Measurements from ENCODE around the gene SEMA4D.

The SEMA4D gene

DNA sequence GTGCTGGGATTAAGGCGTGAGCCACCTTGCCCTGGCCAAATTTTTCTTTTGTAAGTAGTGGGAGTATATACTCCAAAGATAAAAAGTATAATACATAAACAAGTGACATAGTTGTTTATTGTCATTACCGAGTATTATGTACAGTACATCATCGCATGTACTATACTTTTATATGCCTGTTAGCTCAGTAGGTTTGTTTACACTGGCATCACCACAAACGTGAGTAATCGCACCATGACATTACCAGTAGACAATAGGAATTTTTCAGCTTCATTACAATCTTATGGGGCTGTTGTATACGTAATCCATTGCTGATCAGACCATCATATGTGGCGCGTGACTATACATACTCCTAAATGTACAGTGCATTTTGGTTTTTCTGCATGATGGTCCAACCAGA lies 169.8 kb downstream of the SEMA4D start:
- TF ChIP-seq EGR1 (IDR thresholded peaks at IDR 0.05), result no peak
- no peak for TF ChIP-seq FOXM1 (IDR thresholded peaks at IDR 0.05; ENCODE audit: borderline replicate concordance, low read depth)
- no peak for TF ChIP-seq CEBPB (IDR thresholded peaks at IDR 0.05)
- no peak for TF ChIP-seq EP300 (IDR thresholded peaks at IDR 0.05; ENCODE audit: borderline replicate concordance)
- TF ChIP-seq, protein P1, sequence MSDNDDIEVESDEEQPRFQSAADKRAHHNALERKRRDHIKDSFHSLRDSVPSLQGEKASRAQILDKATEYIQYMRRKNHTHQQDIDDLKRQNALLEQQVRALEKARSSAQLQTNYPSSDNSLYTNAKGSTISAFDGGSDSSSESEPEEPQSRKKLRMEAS (IDR thresholded peaks at IDR 0.05), result no peak
- TF ChIP-seq NFIC (IDR thresholded peaks at IDR 0.05), result no peak
- TF ChIP-seq ZBTB7A (IDR thresholded peaks at IDR 0.05; ENCODE audit: low read depth), result no peak
- TF ChIP-seq, protein P2, sequence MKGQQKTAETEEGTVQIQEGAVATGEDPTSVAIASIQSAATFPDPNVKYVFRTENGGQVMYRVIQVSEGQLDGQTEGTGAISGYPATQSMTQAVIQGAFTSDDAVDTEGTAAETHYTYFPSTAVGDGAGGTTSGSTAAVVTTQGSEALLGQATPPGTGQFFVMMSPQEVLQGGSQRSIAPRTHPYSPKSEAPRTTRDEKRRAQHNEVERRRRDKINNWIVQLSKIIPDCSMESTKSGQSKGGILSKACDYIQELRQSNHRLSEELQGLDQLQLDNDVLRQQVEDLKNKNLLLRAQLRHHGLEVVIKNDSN (IDR thresholded peaks at IDR 0.05), result no peak
- no peak for TF ChIP-seq CREB1 (IDR thresholded peaks at IDR 0.05; ENCODE audit: low read depth)
- no peak for TF ChIP-seq YY1 (IDR thresholded peaks at IDR 0.05; ENCODE audit: low read depth)
- no peak for TF ChIP-seq RAD21 (IDR thresholded peaks at IDR 0.05; ENCODE audit: low read depth)

DNA sequence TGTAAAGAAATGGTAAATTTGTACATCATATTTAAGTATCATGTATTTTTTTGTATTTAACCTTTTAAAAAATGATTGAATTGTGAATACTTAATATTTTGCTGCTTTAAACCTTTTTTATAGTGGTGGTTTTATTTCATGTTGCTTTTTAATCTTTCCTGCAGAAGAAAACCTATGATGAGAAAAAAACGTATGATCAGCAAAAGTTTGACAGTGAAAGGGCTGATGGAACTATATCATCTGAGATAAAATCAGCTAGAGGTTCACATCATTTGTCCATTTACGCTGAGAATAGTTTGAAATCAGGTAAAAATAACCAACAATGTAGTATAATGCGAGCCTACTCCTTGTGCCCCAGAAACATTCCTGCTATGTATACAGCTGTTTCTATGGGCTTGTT lies 172.2 kb downstream of the SEMA4D start:
- TF ChIP-seq TAF1 (IDR thresholded peaks at IDR 0.05; ENCODE audit: low read depth) (no peak), RAD21 (IDR thresholded peaks at IDR 0.05; ENCODE audit: low read depth) (no peak)

DNA sequence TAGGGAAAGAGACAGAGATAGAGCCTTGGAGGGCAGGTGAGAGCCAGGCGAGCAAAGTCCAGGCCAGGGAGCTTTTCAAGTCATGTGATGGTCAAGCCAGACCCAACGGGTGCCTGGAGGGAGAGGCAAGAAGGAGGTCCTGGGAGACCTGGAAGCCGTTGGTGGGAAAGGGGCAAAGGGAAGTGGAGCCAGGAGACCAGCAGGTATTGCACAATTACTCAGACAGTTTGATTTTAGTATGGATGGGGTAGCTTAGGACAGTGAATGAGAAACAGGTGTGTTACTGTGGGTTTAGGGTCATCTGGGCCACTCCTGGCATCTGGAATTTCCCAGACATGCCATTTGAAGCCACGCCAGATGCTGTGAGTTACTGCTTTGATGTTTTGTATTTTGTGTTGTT lies 174.5 kb downstream of the SEMA4D start:
- TF ChIP-seq FOXM1 (IDR thresholded peaks at IDR 0.05; ENCODE audit: borderline replicate concordance, low read depth) (no peak), NFIC (IDR thresholded peaks at IDR 0.05) (no peak), TEAD4 (IDR thresholded peaks at IDR 0.05) (no peak), EP300 (IDR thresholded peaks at IDR 0.05; ENCODE audit: borderline replicate concordance) (no peak), TAF1 (IDR thresholded peaks at IDR 0.05; ENCODE audit: low read depth) (no peak), ZBTB7A (IDR thresholded peaks at IDR 0.05; ENCODE audit: low read depth) (no peak), CEBPB (IDR thresholded peaks at IDR 0.05) (no peak)
- TF ChIP-seq, protein P3, sequence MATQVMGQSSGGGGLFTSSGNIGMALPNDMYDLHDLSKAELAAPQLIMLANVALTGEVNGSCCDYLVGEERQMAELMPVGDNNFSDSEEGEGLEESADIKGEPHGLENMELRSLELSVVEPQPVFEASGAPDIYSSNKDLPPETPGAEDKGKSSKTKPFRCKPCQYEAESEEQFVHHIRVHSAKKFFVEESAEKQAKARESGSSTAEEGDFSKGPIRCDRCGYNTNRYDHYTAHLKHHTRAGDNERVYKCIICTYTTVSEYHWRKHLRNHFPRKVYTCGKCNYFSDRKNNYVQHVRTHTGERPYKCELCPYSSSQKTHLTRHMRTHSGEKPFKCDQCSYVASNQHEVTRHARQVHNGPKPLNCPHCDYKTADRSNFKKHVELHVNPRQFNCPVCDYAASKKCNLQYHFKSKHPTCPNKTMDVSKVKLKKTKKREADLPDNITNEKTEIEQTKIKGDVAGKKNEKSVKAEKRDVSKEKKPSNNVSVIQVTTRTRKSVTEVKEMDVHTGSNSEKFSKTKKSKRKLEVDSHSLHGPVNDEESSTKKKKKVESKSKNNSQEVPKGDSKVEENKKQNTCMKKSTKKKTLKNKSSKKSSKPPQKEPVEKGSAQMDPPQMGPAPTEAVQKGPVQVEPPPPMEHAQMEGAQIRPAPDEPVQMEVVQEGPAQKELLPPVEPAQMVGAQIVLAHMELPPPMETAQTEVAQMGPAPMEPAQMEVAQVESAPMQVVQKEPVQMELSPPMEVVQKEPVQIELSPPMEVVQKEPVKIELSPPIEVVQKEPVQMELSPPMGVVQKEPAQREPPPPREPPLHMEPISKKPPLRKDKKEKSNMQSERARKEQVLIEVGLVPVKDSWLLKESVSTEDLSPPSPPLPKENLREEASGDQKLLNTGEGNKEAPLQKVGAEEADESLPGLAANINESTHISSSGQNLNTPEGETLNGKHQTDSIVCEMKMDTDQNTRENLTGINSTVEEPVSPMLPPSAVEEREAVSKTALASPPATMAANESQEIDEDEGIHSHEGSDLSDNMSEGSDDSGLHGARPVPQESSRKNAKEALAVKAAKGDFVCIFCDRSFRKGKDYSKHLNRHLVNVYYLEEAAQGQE (IDR thresholded peaks at IDR 0.05; ENCODE audit: low read depth), result no peak
- TF ChIP-seq, protein P1 (IDR thresholded peaks at IDR 0.05), result no peak
- TF ChIP-seq, protein P2 (IDR thresholded peaks at IDR 0.05), result no peak

DNA sequence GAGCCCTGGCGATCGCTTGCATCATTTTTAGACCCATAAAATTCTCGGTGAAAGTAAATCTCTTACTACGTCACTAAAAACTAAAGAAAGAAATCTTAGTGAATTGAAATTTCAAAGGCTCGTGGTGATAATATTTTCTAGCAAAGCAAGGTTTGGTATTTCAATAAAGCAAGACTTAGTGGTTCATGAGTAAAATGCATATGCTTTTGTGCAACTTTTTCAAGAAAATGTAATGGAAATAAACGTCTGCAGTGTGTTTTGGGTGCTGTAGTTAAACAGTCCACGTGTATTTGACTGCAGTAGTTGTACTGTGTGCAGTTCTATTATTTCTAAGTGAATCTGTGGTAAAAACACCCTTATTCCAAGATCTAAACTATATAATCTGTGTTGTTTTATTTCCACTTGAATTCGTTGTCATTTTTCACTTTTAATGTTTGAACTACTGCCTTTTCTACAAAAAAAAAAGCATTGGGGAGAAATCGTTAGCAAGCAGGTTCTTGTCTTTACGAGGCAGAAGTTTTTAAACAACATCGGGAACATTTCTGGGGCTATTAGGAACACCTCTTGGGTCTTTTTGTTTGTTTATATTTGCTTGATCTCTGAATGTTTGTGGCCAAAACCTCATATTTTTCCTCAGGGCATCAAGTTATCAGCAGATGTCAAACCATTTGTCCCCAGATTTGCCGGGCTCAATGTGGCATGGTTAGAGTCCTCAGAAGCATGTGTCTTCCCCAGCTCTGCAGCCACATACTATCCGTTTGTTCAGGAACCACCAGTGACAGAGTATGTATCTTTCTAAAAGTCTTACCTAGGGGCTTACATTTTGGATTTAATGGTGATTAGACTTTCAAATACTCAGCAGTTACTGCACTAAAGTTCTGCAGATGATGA lies 178.7 kb downstream of the SEMA4D start:
- no peak; the same call in 1 of the 2 replicates for TF ChIP-seq FOXM1 (IDR thresholded peaks at IDR 0.05; ENCODE audit: borderline replicate concordance, low read depth)
- peak; percentile 80; the same call in 1 of the 2 replicates for TF ChIP-seq CREB1 (IDR thresholded peaks at IDR 0.05; ENCODE audit: low read depth)
- TF ChIP-seq CEBPB (IDR thresholded peaks at IDR 0.05), result peak; percentile 78; the same call in 1 of the 2 replicates

DNA sequence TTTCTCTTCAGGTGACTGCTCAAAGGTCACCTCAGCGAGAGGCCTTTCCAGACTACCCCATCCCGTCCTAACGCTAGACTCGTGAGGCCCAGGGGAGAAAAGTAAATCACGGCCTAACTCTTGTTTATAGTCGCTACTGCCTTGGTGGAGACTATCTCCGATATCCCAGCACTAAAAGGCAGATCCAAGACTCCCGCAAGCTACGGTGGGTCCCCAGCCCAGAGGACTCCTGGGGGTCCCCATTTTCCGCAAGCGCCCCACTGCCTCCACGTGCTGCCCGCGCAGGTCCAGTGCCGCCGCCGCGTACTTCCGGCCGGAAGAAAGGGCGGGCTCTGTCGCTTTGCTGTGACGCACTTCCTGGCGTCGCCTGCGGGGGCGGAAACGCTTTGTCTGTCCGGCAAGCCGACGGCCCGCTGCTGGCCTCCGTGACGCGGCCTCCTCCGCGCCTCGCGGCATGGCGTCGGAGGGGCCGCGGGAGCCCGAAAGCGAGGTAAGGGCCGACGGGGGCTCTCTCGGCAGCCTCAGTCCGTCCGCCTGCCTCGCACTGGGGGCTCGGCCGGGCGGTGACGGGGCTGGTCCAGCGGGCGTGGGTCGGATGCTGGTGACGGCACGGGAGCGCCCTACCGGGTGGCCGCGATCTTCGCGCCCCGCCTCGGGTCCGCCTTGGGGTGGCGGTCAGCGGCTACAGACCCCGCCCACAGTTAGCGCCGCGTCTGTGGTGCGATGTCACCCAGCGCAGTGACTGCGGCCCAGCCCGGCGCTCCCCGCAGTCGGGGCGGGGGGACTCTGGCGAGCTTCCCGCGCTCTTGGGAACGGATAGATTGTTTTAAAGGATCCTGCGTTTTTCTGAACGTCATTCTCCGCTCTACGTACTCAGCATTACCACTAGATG lies 179.5 kb downstream of the SEMA4D start, which contains the start of gene SECISBP2:
TSS of gene SECISBP2 (plus strand) at position 378 of the 892 bp plus-strand sequence. CDS start at position 455, 77 bp downstream.
- TF ChIP-seq FOXM1 (IDR thresholded peaks at IDR 0.05; ENCODE audit: borderline replicate concordance, low read depth) (no peak), RAD21 (IDR thresholded peaks at IDR 0.05; ENCODE audit: low read depth) (peak; percentile 56; the same call in 1 of the 2 replicates), EP300 (IDR thresholded peaks at IDR 0.05; ENCODE audit: borderline replicate concordance) (no peak), EGR1 (IDR thresholded peaks at IDR 0.05) (peak; percentile 99), CEBPB (IDR thresholded peaks at IDR 0.05) (no peak; the same call in 1 of the 2 replicates), TEAD4 (IDR thresholded peaks at IDR 0.05) (peak; percentile 21; the same call in 1 of the 2 replicates), TAF1 (IDR thresholded peaks at IDR 0.05; ENCODE audit: low read depth) (peak; percentile 53), TCF12 (IDR thresholded peaks at IDR 0.05; ENCODE audit: low read depth) (peak; percentile 76), YY1 (IDR thresholded peaks at IDR 0.05; ENCODE audit: low read depth) (peak; percentile 46; the same call in 1 of the 2 replicates), ZBTB7A (IDR thresholded peaks at IDR 0.05; ENCODE audit: low read depth) (peak; percentile 76; the same call in 1 of the 2 replicates), CREB1 (IDR thresholded peaks at IDR 0.05; ENCODE audit: low read depth) (peak; percentile 93), NFIC (IDR thresholded peaks at IDR 0.05) (no peak; the same call in 1 of the 2 replicates)
- TF ChIP-seq, protein P1 (IDR thresholded peaks at IDR 0.05), result peak; percentile 99
- TF ChIP-seq, protein P2 (IDR thresholded peaks at IDR 0.05), result peak; percentile 78
- TF ChIP-seq, protein P3 (IDR thresholded peaks at IDR 0.05; ENCODE audit: low read depth), result no peak

All from Ishikawa (cell line).